Adrenal gland (tissue), 5 donors: Measurements from ENCODE around the gene MAP2K1.

Experiments
- CTCF ChIP-seq, 6 experiments: fragments of 450-650 bp in 4 of 6; fragments of 200-600 bp in 2 of 6; sonication (generic) in 1 of 6; IDR thresholded peaks; 1 replicate in 5 of 6; 2 replicates in 1 of 6; pipeline versions ENCODE4 v1.5.1 to v1.8.0; 2016 to 2021; ENCODE audit warnings: antibody characterized with exemption in 6 of 6, mild to moderate bottlenecking in 2 of 6, moderate library complexity in 1 of 6
- POLR2A ChIP-seq, 2 donors: fragments of 450-650 bp; IDR thresholded peaks; one replicate each; pipeline ENCODE4 v1.6.1; 2017; ENCODE audit warnings: antibody characterized with exemption in 2 of 2, mild to moderate bottlenecking in 2 of 2, moderate library complexity in 1 of 2
- donor health status: DM: no; HTN: no; CAD: no.

- TF ChIP-seq CTCF (IDR thresholded peaks at IDR 0.05) (no peak), POLR2A (IDR thresholded peaks at IDR 0.05) (no peak)
These were observed 44.0 kb downstream of the MAP2K1 start for GRCh38 chr15:66430627-66431255.
